IMR-90 (cell line): Measurements from ENCODE around the gene SCYGR6. TPM values are rescaled to one million over a fixed set of nuclear protein-coding genes. Genes with fewer than 3 reads are reported as not detected.

Experiments
- ATAC-seq: fragments of 200-7000 bp; cut with Tn5 transposase; 2 replicates; pipeline ENCODE4 v1.9.1; 2020; ENCODE audit warnings: low read depth, mild to moderate bottlenecking, moderate library complexity
- BruUV-seq: library from RNA; stranded (reverse); fragments of 400-500 nt; replicated peaks from 2 replicates; lab custom pipeline; 2021; lab: Mats Ljungman, UMichigan
- CTCF ChIA-PET: fragments of 300-600 bp; formaldehyde crosslinking; extraction: SDS; loops from one replicate; lab custom pipeline; 2021; ENCODE audit warnings: antibody characterized with exemption; lab: Yijun Ruan, JAX
- POLR2A ChIA-PET: fragments of 300-600 bp; sonication (Branson Sonifier 250); formaldehyde crosslinking; loops from one replicate; lab custom pipeline; 2022; ENCODE audit warnings: antibody characterized with exemption; ENCODE audit not compliant: unreplicated experiment; lab: Charles Lee
- DNase-seq: peaks from one replicate; pipeline ENCODE4 v3.0.0; 2013
- H2AFZ ChIP-seq: replicated peaks from 2 replicates; pipeline ENCODE3; 2013; ENCODE audit warnings: low read length, mild to moderate bottlenecking; ENCODE audit not compliant: poor library complexity
- H2AK5ac ChIP-seq: 2 replicates; pipeline ENCODE4 v1.6.1; 2013; ENCODE audit warnings: low read depth, low read length, inconsistent platforms
- H2AK9ac ChIP-seq: replicated peaks from 2 replicates; pipeline ENCODE3; 2013; ENCODE audit warnings: mild to moderate bottlenecking, low read depth, low read length, moderate library complexity; ENCODE audit not compliant: poor library complexity
- H2BK120ac ChIP-seq: 2 replicates; pipeline ENCODE4 v1.6.1; 2013; ENCODE audit warnings: low read depth, low read length, inconsistent platforms
- H2BK15ac ChIP-seq: 3 replicates; pipeline ENCODE4 v1.6.1; 2013; ENCODE audit warnings: low read depth, low read length, inconsistent platforms
- H2BK20ac ChIP-seq: 2 replicates; pipeline ENCODE4 v1.6.1; 2013; ENCODE audit warnings: low read depth, mild to moderate bottlenecking, inconsistent platforms, low read length, moderate library complexity
- H2BK5ac ChIP-seq: 2 replicates; pipeline ENCODE4 v1.6.1; 2013; ENCODE audit warnings: mild to moderate bottlenecking, low read depth, low read length, inconsistent platforms; ENCODE audit not compliant: poor library complexity, severe bottlenecking
- H3K14ac ChIP-seq: replicated peaks from 2 replicates; pipeline ENCODE4 v1.6.1; 2013; ENCODE audit warnings: low read depth, low read length, inconsistent platforms
- H3K18ac ChIP-seq: 2 replicates; pipeline ENCODE4 v1.6.1; 2013; ENCODE audit warnings: low read depth, low read length, control low read depth
- H3K23ac ChIP-seq: 2 replicates; pipeline ENCODE4 v1.6.1; 2013; ENCODE audit warnings: low read depth, low read length, inconsistent platforms
- H3K27ac ChIP-seq: 2 replicates; pipeline ENCODE4 v1.5.1; 2013; ENCODE audit warnings: mild to moderate bottlenecking, control low read depth, low read length; ENCODE audit not compliant: insufficient read depth
- H3K27me3 ChIP-seq: 2 replicates; pipeline ENCODE4 v1.6.1; 2013; ENCODE audit warnings: low read length; ENCODE audit not compliant: control insufficient read depth, insufficient read depth
- H3K36me3 ChIP-seq: 2 replicates; pipeline ENCODE4 v1.6.1; 2013; ENCODE audit warnings: low read length, mixed read lengths; ENCODE audit not compliant: control insufficient read depth, insufficient read depth
- H3K4ac ChIP-seq: 2 replicates; pipeline ENCODE4 v1.6.1; 2013; ENCODE audit warnings: low read depth, low read length, inconsistent platforms
- H3K4me1 ChIP-seq: 2 replicates; pipeline ENCODE4 v1.6.1; 2013; ENCODE audit warnings: low read length, mixed read lengths; ENCODE audit not compliant: control insufficient read depth, insufficient read depth
- H3K4me2 ChIP-seq: 2 replicates; pipeline ENCODE4 v1.6.1; 2013; ENCODE audit warnings: low read depth, mild to moderate bottlenecking, control low read depth, low read length, moderate library complexity
- H3K4me3 ChIP-seq: 2 replicates; pipeline ENCODE4 v1.5.1; 2013; ENCODE audit warnings: low read depth, mild to moderate bottlenecking, control low read depth, low read length, moderate library complexity; ENCODE audit not compliant: insufficient read depth
- H3K56ac ChIP-seq: 2 replicates; pipeline ENCODE4 v1.6.1; 2013; ENCODE audit warnings: low read length, inconsistent platforms; ENCODE audit not compliant: insufficient read depth; ENCODE audit errors: extremely low read depth
- H3K79me1 ChIP-seq, 2 experiments: 2 replicates each; pipeline ENCODE4 v1.6.1; 2013; ENCODE audit warnings: low read length in 2 of 2, inconsistent platforms in 1 of 2, low read depth in 1 of 2
- H3K9ac ChIP-seq: 2 replicates; pipeline ENCODE4 v1.6.1; 2013; ENCODE audit warnings: low read depth, low read length, control low read depth
- H3K9me1 ChIP-seq: 2 replicates; pipeline ENCODE4 v1.6.1; 2013; ENCODE audit warnings: low read length, inconsistent platforms; ENCODE audit not compliant: insufficient read depth
- H3K9me3 ChIP-seq: 2 replicates; pipeline ENCODE4 v1.6.1; 2013; ENCODE audit warnings: low read length; ENCODE audit not compliant: control insufficient read depth, insufficient read depth
- H4K20me1 ChIP-seq: 2 replicates; pipeline ENCODE4 v1.6.1; 2013; ENCODE audit warnings: low read length, inconsistent platforms; ENCODE audit not compliant: insufficient read depth
- H4K5ac ChIP-seq: 2 replicates; pipeline ENCODE4 v1.6.1; 2013; ENCODE audit warnings: mild to moderate bottlenecking, low read depth, low read length, control low read depth
- H4K8ac ChIP-seq, 2 experiments: 2 replicates each; pipeline ENCODE4 v1.6.1; 2013; ENCODE audit warnings: low read depth in 2 of 2, low read length in 2 of 2, control low read depth in 1 of 2, inconsistent platforms in 1 of 2
- H4K91ac ChIP-seq: 2 replicates; pipeline ENCODE4 v1.6.1; 2013; ENCODE audit warnings: low read depth, low read length, inconsistent platforms; ENCODE audit not compliant: insufficient read depth
- CHD1 ChIP-seq: IDR thresholded peaks from 2 replicates; pipeline ENCODE4 v1.6.1; 2012; ENCODE audit warnings: low read depth, low read length, improper control_type of control experiment
- POLR2A ChIP-seq: IDR thresholded peaks from 2 replicates; pipeline ENCODE4 v1.6.1; 2012; ENCODE audit warnings: mild to moderate bottlenecking, low read depth, low read length
- WGBS, 2 experiments: methylation state at CpG; one replicate each; pipeline versions ENCODE4 v1.1.5 to v1.1.7; 2013; ENCODE audit warnings: missing lambda C conversion rate in 2 of 2; ENCODE audit not compliant: insufficient read length in 1 of 2; ENCODE audit errors: extremely low coverage in 2 of 2; 5-methylcytosine and 5-hydroxymethylcytosine counted together
- dilution Hi-C: fragments of 300-500 bp; cut with HindIII; formaldehyde crosslinking; loops from one replicate; pipeline ENCODE4 v1.14.3; 2018; ENCODE audit warnings: low sequenced_read_pairs; ENCODE audit not compliant: unreplicated experiment
- in situ Hi-C: fragments of 300-500 bp; cut with MboI; formaldehyde crosslinking; loops from 3 replicates; pipeline ENCODE4 v1.14.3; 2019; ENCODE audit warnings: low sequenced_read_pairs, inconsistent platforms, mixed read lengths
- intact Hi-C: fragments of 100-400 bp; cut with micrococcal nuclease; formaldehyde crosslinking; loops from 2 replicates; pipeline ENCODE4 v1.10.0; 2022
- polyA plus RNA-seq, 3 experiments: library from polyadenylated mRNA; depleted of rRNA; stranded (reverse); fragments of >200 nt; gene quantifications; 2 replicates each; pipeline ENCODE4 v1.2.3, GENCODE V29; 2012; ENCODE audit warnings: low replicate concordance in 1 of 3
- total RNA-seq: library from RNA; depleted of rRNA; stranded (reverse); fragments of >200 nt; gene quantifications from 2 replicates; pipeline ENCODE4 v1.2.3, GENCODE V29; 2012
- TF ChIP-seq, protein P1 (sequence below): fragments of 150-350 bp; IDR thresholded peaks from 2 replicates; pipeline ENCODE4 v1.6.1; 2017; ENCODE audit warnings: mild to moderate bottlenecking, antibody characterized with exemption, low read length, low read depth

The SCYGR6 gene
- total and polyA plus RNA-seq, 2 of the 4 experiments (the other 2 are of a cell fraction): not detected

DNA sequence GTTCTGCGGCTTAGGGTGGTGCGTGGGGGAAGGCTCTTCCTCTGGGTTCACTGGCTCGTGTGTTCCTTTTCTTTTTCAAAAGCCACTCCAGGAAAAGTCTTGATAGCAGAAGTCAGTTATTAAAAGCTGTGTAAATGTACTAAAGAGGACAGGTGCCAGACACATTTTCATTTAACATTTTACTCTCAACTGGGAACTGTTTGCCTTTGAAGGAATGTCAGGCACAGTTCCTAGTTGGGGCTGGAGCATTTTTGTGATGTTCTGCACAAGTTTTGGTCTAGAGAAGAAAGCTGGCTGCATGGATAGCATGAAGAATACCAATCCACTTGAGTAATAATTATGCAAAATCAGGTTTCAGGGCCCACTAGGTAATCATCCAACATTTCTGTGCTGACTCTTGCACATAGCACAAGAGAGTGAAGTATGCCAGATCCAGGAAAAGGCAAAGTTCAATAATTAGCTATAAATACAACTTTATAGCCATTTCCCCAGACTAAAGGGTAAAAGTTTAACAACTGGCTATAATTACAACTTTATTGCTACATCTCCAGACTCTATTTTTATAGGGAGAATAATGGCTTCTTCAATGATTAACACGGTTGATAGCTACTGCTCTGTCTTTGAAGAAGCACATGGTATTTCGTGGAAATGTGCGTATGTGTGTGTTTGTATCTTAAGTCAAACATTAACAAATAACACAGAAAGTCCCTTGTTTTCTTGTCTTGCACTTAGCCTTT is 37.4 kb upstream of the SCYGR6 start:
- no peak overlapping the region for H3K18ac ChIP-seq
- dilution Hi-C loops: no loop called here
- no peak overlapping the region for H3K9ac ChIP-seq
- no peak overlapping the region for H2BK20ac ChIP-seq
- H2BK15ac ChIP-seq: no peak overlapping the region
- no peak overlapping the region for H4K5ac ChIP-seq
- H3K56ac ChIP-seq: no peak overlapping the region
- no peak overlapping the region for H2BK5ac ChIP-seq
- no CpG with 5 or more reads among the region's 6 CpGs for WGBS, 2 experiments
- no peak overlapping the region for H2AK9ac ChIP-seq
- H3K14ac ChIP-seq: no peak overlapping the region
- POLR2A ChIA-PET: no interaction called here
- BruUV-seq: no TSS peak
- no peak overlapping the region for H4K91ac ChIP-seq
- peak; percentile 8 for DNase-seq
- in situ Hi-C loops: loop anchor here (10.0 kb wide), 2 partner anchors 287 to 627 kb away; partner anchors contain the start of gene AGFG1
- no peak overlapping the region for H3K4me3 ChIP-seq
- H3K79me1 ChIP-seq: no peaks in the 10 kb centered on the region
- no peaks in the 10 kb centered on the region for H3K9me3 ChIP-seq
- no peaks in the 10 kb centered on the region for H3K9me1 ChIP-seq
- H3K27me3 ChIP-seq: no peaks in the 10 kb centered on the region
- H3K4me2 ChIP-seq: no peak overlapping the region
- no peaks in the 10 kb centered on the region for H3K4me1 ChIP-seq
- H2BK120ac ChIP-seq: no peak overlapping the region
- H2AFZ ChIP-seq: no peak overlapping the region
- H3K23ac ChIP-seq: no peak overlapping the region
- intact Hi-C loops: no loop called here
- no peak overlapping the region for H3K27ac ChIP-seq
- no peak overlapping the region for H4K8ac ChIP-seq
- CTCF ChIA-PET: no interaction called here
- H4K20me1 ChIP-seq: no peaks in the 10 kb centered on the region
- no peak for ATAC-seq
- H2AK5ac ChIP-seq: no peak overlapping the region
- no peak for TF ChIP-seq CHD1
- TF ChIP-seq, protein P1, sequence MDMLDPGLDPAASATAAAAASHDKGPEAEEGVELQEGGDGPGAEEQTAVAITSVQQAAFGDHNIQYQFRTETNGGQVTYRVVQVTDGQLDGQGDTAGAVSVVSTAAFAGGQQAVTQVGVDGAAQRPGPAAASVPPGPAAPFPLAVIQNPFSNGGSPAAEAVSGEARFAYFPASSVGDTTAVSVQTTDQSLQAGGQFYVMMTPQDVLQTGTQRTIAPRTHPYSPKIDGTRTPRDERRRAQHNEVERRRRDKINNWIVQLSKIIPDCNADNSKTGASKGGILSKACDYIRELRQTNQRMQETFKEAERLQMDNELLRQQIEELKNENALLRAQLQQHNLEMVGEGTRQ: no peak
- no peak for TF ChIP-seq POLR2A
- no peak overlapping the region for H3K4ac ChIP-seq
- H3K36me3 ChIP-seq: no peaks in the 10 kb centered on the region
